Peyer's patch (tissue), 4 donors: ENCODE results near the gene IL4I1.

ENCODE experiments used
- POLR2A ChIP-seq, 2 donors: fragments of 450-650 bp; IDR thresholded peaks; one replicate each; pipeline ENCODE4 v1.5.1; 2017; ENCODE audit warnings: antibody characterized with exemption in 2 of 2, mild to moderate bottlenecking in 2 of 2, moderate library complexity in 2 of 2
- TF ChIP-seq, protein P1 (sequence below), 6 experiments: fragments of 450-650 bp in 4 of 6; fragments of 200-600 bp in 2 of 6; sonication (generic) in 1 of 6; IDR thresholded peaks; one replicate each; pipeline ENCODE4 v1.5.1; 2017 to 2019; ENCODE audit warnings: antibody characterized with exemption in 6 of 6, mild to moderate bottlenecking in 3 of 6, moderate library complexity in 1 of 6

DNA sequence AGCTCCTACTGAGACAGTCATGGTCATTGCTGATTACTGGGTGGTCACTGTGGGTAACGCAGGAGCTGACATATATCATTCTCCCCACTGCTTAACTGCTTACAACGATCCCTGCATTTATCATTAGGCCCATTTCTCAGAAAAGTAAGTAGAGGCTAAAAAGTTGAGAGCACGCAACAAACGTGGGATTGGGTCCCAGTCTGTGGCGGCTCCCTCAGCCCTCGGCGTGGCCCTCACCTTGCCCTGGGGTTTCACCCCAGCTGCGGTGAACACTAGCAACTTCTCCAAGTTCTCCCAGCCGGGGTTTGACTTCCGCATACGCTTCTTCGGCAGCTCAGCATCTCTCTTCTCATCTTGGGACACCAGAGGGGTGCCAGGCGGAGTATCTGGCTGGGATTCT lies 31.8 kb downstream of the IL4I1 start:
- TF ChIP-seq, protein P1, sequence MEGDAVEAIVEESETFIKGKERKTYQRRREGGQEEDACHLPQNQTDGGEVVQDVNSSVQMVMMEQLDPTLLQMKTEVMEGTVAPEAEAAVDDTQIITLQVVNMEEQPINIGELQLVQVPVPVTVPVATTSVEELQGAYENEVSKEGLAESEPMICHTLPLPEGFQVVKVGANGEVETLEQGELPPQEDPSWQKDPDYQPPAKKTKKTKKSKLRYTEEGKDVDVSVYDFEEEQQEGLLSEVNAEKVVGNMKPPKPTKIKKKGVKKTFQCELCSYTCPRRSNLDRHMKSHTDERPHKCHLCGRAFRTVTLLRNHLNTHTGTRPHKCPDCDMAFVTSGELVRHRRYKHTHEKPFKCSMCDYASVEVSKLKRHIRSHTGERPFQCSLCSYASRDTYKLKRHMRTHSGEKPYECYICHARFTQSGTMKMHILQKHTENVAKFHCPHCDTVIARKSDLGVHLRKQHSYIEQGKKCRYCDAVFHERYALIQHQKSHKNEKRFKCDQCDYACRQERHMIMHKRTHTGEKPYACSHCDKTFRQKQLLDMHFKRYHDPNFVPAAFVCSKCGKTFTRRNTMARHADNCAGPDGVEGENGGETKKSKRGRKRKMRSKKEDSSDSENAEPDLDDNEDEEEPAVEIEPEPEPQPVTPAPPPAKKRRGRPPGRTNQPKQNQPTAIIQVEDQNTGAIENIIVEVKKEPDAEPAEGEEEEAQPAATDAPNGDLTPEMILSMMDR (IDR thresholded peaks at IDR 0.05) = no peak
- no peak for TF ChIP-seq POLR2A (IDR thresholded peaks at IDR 0.05)
